ENCODE data around the gene PRM2.

PRM2 gene

GRCh38 chr16:11242658-11243057, 33.6 kb downstream of the PRM2 start:
- no peak for DNase-seq

GRCh38 chr16:11241480-11242204, 34.6 kb downstream of the PRM2 start:
- DNase-seq, result no peak

DNA sequence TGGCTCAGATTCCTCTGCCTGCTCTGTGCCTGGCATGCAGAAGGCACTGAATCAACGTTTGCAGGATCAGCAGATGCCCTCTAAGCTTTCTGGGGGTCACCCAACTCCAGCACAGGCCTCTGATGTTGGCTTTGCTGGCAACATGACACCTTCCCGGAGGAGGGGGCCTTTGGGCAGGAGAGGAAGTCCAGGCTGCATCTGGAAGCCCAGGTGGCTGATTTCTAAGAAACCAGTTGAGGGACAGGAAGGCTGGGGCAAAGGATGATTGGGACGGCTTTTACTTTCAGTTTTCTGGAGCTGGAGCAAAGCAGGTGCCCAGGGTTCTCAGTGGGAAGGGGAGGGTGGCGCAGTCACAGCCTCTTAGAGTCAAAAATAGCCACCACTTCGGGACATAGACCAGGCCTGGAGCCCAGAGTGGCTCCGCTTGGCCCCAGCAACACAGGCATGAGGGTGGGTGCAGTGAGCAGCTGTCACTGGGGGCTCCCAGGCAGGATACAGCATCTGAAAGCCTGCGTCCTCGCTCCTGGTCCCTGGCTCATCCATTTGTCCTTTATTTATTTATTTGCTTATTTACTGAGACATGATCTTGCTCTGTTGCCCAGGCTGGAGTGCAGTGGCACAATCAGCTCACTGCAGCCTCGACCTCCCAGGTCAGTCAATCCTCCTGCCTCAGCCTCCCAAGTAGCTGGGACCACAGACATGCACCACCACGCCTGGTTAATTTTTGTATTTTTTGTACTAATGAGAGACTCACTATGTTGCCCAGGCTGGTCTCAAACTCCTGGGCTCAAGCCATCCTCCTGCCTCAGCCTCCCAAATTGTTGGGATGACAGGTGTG, 35.4 kb downstream of the PRM2 start:
- DNase-seq, result no peak

GRCh38 chr16:11239644-11240632, 36.3 kb downstream of the PRM2 start:
- no peak for DNase-seq

DNA sequence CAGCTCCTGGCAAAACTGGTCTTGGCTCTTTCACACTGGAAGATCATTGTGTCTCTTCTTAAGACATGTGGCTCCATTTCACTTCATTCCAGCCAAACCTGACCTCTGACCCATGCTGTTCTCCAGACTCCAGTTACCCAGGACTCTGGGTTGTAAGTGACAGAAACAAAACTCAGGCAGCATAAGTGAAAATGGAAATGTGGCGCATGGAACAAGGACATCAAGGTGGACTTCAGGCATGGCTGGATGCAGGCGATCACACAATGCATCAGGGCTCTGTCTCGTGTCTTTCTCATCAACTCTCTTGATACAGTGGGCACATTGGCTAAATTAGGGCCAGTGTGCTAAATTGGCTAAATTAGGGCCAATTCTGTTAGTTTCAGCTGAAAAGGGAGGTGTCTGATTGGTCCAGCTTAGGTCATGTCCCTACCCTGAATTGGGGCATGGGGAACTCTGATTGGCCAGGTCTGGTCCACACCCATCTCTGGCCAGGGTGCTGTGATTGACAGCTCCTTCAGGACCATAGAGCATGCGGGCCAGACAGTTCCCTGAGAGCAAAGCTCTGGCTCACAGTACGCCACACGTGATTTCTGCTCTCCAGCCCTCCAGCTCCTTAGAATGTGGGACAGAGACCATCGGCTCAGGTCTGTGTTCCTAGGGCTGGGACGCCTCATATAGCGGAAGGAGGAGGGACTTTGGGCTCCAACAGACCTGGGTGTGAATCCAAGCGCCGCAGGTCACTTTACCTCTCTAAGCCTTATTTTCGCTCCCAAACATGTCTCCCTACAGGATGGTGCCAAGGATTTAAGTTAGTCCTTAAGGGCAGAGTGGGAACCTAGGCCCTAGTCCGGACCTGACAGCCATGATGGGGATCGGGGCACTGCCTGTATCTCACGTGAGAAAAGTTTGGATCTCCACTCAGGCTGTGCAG, 37.7 kb downstream of the PRM2 start:
- DNase-seq, result no peak

DNA sequence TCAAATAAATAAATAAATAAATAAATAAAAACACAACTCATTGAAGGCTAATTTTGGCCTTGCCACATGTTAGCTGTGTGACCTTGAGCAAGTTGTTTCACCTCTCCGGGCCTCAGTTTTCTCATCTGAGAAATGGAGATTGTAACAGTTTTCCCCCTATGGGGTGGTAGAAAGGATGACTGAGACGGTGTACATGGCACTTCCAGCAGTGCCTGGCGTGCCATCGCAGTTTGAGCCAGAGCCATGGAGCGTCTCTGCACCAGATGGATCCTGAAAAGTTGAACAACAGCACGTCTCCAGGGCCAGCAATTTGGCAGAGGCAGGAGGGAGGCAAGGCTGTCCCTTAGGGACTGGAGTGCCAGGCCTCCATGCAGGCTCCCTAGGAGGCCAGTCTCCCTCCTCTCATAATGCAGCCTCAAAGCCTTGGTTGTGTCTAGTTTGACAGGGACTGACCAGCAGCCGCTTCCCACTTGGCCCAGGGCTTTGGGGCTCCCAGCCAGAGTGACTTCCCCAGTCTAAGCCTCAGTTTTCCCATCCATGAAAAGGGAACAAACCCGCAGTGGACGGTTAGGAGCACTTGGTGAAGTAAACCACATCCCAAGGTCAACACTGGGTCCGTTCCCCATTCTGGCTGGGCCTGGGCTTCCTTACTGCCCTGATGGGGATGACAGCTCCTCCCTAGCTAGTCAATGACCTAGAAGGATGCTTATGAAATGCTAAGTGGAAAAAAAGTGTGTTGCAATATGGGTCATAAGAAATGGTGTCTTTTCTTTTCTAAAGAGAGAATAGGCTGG, 39.6 kb downstream of the PRM2 start:
- no peak for DNase-seq

- no peak for DNase-seq
Measured at GRCh38 chr16:11235703-11235991, 40.6 kb downstream of the PRM2 start.

GRCh38 chr16:11234884-11235702, 41.2 kb downstream of the PRM2 start:
- DNase-seq, result no peak

- peak; percentile 53 for DNase-seq
Measured at GRCh38 chr16:11233727-11234376, 42.4 kb downstream of the PRM2 start.

DNA sequence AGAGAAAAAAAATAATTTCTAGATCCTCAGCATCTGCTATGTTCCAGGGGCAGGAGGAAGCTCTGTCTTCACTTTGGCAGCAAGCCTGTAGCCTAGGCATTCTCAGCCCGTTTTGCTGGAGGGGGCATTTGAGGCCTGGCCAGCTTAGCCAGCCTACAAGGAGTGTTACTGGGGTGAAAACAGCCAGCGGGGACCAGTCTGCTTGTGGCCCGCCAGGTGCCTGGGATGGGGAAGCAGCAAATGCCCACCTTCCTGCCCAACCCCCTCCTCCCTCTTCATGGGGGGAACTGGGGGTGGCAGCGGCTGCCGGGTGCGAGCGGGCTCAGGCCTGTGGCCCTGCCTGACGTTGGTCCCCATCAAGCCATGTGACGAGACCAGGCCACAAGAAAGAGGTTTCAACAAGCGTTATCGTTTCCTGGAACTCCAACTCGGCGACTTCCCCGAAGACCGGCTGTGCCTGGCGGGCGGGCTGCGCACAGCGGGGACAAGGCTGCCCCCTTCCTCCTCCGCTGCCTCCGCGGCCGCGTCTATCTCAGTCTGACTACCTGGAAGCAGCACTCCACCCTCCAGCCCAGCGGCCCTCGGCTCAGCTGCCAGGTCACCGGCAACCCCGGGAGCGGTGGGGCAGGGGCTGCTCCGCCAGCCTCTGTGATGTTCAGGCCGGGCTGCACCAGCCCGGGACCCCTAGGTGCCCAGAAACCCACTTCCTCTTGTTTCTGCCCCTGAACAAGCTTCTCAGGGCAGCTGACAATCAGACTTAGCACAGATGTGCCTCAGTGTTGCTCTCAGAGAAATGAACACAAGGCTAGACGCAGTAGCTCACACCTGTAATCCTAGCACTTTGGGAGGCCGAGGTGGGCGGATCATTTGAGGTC, 43.2 kb downstream of the PRM2 start:
- peak; percentile 96 for DNase-seq

GRCh38 chr16:11232302-11232851, 43.9 kb downstream of the PRM2 start:
- DNase-seq, result no peak

- peak; percentile 43 for DNase-seq
Measured at GRCh38 chr16:11231367-11231970, 44.8 kb downstream of the PRM2 start.

DNA sequence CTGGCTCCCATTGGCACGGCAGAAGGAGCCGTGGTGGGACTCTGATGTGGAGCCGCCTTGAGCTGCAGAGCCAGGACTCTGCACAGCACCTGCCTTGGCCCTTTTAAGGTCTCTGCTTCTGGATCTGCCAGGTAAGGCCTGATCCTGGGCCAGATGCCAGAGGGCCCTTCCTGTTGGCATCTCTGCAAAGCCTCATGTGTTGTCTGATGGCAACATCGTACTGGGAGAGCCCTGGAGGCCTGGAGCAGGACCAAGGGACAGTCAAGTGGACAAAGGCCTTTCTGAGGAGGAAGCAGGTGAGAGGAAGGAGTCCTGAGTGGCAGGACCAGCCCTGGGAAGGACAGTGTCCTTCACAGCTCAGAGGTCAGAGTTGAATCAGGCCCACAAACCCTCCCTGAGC, 46.4 kb downstream of the PRM2 start:
- DNase-seq, result no peak

GRCh38 chr16:11229432-11229831, 46.8 kb downstream of the PRM2 start:
- no peak for DNase-seq

DNA sequence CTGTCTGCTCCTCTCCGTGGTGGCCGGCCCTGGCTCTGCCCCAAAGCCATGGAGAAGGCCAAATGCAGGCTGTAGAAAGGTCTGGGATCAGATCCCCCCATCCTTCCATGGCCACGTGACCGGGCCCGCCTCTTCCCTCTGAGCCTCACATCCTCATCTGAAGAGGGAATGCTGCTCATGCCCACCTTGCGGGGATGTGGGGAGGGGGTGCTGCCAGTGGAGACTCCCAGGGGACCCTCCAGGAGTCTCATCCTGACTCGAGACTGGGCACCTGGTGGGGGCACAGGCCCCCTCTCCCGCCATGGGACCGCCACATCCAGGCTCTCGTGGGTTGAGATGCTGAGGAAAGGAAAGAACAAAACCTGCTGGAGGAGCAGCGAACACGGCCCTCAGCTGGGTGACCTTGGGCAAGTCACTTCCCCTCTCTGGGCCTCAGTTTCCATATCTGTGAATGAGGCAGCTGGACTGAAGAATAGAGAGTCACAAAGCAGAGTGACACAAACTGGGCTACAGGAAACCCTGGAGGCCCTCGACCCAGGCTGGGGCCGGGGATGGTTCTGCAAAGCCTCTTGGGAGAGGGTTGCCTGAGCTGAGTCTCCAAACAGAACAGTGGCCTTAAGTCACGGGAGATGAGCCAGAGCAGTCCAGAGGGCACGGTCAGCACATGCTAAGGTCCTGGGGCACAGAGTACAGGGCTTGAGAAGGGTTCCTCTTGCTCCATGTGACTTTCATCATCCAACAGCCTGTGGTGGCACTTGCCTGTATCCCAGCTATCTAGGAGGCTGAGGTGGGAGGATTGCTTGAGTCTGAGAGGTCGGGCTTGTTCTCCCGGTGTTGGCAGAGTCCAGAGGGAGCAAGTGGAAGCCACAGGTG, 50.4 kb downstream of the PRM2 start:
- DNase-seq, result no peak
